Measurements from ENCODE around the gene NONO.
A peak's percentile ranks its signal among the peaks of the same experiment; 100 is the strongest.
"Not testable (repeated sequence)": the region's sequence is repeated elsewhere in the genome, so short reads cannot be mapped to it uniquely, and the experiment has no call there.

Gene NONO

GRCh38 chrX:71283403-71284143 is at the start of gene NONO:
NONO (plus strand) TSS chrX:71283635; CDS start chrX:71290638, 7,003 bp downstream.
- DNase-seq: peak; percentile 84

GRCh38 chrX:71235482-71235881 is 48.0 kb upstream of the NONO start:
- no peak for DNase-seq

GRCh38 chrX:71236836-71237235 is 46.6 kb upstream of the NONO start:
- no peak for DNase-seq

- DNase-seq: no peak
These were observed 43.7 kb upstream of the NONO start for GRCh38 chrX:71239781-71240180.

- no peak for DNase-seq
These were observed 42.1 kb upstream of the NONO start for GRCh38 chrX:71241301-71241700.

- no peak for DNase-seq
These were observed 38.9 kb upstream of the NONO start for GRCh38 chrX:71244359-71245128.

- DNase-seq: no peak
These were observed 38.3 kb upstream of the NONO start for GRCh38 chrX:71245159-71245558.

- no peak for DNase-seq
These were observed 32.6 kb upstream of the NONO start for GRCh38 chrX:71250841-71251240.

- DNase-seq: no peak
These were observed 31.9 kb upstream of the NONO start for GRCh38 chrX:71251466-71251973.

- no peak for DNase-seq
These were observed 31.2 kb upstream of the NONO start for GRCh38 chrX:71252221-71252620.

- no peak for DNase-seq
These were observed 30.0 kb upstream of the NONO start for GRCh38 chrX:71253253-71254091.

GRCh38 chrX:71254092-71254963 is 29.1 kb upstream of the NONO start, which contains the start of gene ZMYM3:
ZMYM3 (minus strand) TSS chrX:71254140; CDS start chrX:71253255, 885 bp downstream.
- peak; percentile 26 for DNase-seq

- DNase-seq: no peak
These were observed 27.4 kb upstream of the NONO start for GRCh38 chrX:71256051-71256450.

GRCh38 chrX:71256856-71257255 is 26.6 kb upstream of the NONO start:
- DNase-seq: no peak

- not testable (repeated sequence) for DNase-seq
These were observed 14.8 kb upstream of the NONO start for GRCh38 chrX:71268624-71269023.

- DNase-seq: no peak
These were observed 13.5 kb upstream of the NONO start for GRCh38 chrX:71269801-71270395.

- DNase-seq: not testable (repeated sequence)
These were observed 11.1 kb upstream of the NONO start for GRCh38 chrX:71272313-71272712.

- DNase-seq: not testable (repeated sequence)
These were observed 2.1 kb upstream of the NONO start for GRCh38 chrX:71281300-71281699.

- no peak for DNase-seq
These were observed 677 bp upstream of the NONO start for GRCh38 chrX:71282514-71283402.

GRCh38 chrX:71285929-71286328 is 2.5 kb downstream of the NONO start:
- DNase-seq: no peak
